ENCODE results near the gene ITPR2. TPM values are rescaled to one million over a fixed set of nuclear protein-coding genes. Genes with fewer than 3 reads are reported as not detected.
"Not testable (repeated sequence)": the region's sequence is repeated elsewhere in the genome, so short reads cannot be mapped to it uniquely, and the experiment has no call there.

Gene ITPR2
- total and polyA plus RNA-seq, 5 experiments from 2014 or later = 4.6 to 45.9 (median 9.6) TPM

DNA sequence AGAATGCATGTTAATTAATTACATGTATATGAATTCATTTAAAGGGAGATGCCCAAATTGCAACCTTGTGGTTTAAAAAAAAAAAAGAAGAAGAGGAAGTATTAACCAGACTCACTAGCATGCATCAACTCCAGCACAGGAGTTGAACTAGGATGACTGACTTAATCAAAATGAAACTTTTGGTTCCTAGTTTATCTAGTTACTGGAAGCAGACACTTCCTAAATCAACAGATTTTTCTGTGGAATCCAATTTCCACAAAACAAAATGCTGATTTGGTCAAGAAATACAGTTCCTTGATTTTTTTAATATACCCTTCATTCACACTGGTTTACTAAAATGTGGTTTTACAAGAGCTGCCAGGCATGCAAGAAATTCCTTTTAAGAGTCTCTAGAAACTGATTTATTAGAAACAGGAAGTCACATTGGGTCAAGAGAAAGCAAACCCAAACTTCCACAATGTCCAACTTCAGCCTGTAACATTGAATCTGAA, 41.6 kb downstream of the ITPR2 start:
- Mint-ChIP-seq H3K27me3 (no peaks in the 10 kb centered on the region), H3K4me1 (peaks cover 0 to 27% (median 11%) of the 10 kb centered on the region in 4 donors), H3K9me3 (peaks cover 0 to 3% (median 0%) of the 10 kb centered on the region in 9 donors), H3K27ac (peak overlapping the region in 3 of 10 donors; percentile 7 to 48 (median 29)), H3K36me3 (peaks cover 11 to 35% (median 12%) of the 10 kb centered on the region in 3 donors), H3K4me3 (no peak overlapping the region)
- ATAC-seq = no peak
- no peak for DNase-seq
- POLR2A ChIA-PET = no interaction called here

DNA sequence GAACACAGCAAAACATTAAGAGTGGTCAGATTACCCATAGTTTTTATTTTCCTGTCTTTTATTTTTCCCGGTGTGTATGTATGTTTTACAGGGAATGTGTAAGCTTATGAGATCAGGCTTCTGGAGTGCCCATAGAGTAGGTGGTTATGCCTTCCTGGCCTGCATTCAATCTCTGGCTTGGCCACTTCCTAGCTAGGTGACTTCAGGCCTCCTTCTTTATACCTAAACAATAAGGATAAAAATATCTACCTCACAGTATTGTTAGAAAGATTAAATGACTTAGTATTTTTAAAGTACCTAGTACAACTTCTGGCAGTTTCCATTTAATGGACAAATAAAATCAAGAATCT, 42.4 kb downstream of the ITPR2 start:
- POLR2A ChIA-PET = no interaction called here
- H3K36me3 Mint-ChIP-seq = peaks cover 11 to 35% (median 12%) of the 10 kb centered on the region in 3 donors
- DNase-seq (no peak), ATAC-seq (no peak)
- peaks cover 0 to 3% (median 0%) of the 10 kb centered on the region in 9 donors for H3K9me3 Mint-ChIP-seq
- peak overlapping the region in 1 of 10 donors; percentile 29 for H3K27ac Mint-ChIP-seq
- H3K4me1 Mint-ChIP-seq = peaks cover 0 to 27% (median 11%) of the 10 kb centered on the region in 4 donors
- no peaks in the 10 kb centered on the region for H3K27me3 Mint-ChIP-seq
- no peak overlapping the region for H3K4me3 Mint-ChIP-seq

DNA sequence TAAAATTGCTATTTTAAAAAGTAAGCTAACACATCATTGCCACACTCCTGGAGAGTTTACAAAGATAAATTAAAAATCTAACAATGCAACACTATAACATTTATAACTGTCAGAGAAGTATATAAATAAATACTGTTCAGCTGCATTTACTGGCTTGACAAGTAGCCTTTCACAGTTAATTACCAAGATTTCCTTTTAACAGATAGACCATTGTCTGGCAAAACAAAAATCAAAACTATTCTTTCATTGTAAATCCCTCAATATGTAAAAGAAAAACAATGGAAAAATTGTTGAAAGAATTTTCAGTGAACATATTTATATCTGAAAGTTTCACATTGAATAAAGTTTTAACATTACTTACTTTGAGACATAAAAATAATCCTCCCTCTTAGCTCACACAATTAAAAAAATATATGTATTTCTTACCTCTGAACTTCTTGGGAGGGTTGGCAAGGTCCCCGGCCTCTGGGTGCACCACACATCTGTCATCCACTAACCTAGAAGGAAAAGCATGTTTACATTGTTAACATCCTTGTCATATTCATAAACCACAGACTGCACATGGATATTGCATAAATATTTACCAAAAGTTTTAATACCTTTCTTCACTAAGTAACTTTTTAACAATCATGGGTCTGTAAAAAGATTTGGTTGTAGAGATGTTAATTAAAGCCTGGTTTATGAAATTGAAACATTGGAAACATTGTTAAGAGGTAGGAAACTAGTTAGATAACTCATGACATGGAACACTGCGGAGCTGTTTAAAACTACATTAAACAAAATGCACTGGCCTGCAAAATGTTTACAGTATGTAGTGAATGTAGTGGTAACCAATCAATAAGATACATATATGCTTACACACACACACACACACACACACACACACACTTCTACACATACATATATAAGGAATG, 43.0 kb downstream of the ITPR2 start:
- peaks cover 11 to 35% (median 12%) of the 10 kb centered on the region in 3 donors for H3K36me3 Mint-ChIP-seq
- H3K27me3 Mint-ChIP-seq = no peaks in the 10 kb centered on the region
- DNase-seq (no peak), ATAC-seq (no peak)
- H3K4me1 Mint-ChIP-seq = peaks cover 0 to 27% (median 11%) of the 10 kb centered on the region in 4 donors
- POLR2A ChIA-PET = no interaction called here
- no peak overlapping the region for H3K27ac Mint-ChIP-seq
- no peak overlapping the region for H3K4me3 Mint-ChIP-seq
- H3K9me3 Mint-ChIP-seq = peaks cover 0 to 3% (median 0%) of the 10 kb centered on the region in 9 donors

DNA sequence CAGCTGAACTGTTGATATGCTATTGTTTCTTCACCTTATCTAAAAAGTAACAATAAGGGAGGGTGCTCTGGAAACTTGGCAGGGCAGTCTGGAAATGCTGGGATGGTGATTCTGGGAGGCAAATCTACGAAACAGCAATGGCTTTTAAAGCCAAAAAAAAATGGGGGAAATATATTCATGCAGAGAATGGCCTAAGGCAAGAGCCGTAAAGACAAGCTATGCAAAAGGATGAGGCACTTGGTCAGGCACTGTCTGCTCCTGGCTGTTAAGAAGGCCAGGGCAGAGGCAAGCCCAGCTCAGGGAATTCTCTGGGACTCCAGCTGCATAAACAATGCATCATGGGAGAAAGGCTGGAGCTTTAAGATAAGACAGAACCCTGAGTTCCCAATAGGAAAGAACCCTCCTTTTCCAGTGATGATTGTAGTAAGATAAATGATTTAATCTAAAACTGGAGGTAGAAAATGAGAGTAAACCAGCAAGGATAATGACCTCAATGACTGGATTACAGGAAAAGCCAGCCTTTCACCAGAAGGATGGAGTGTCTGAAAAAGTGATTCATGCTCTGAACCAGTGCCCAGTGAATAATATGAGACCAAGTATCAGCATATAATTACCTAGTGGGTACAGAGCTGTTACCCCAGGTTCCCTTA, 46.0 kb downstream of the ITPR2 start:
- no peak overlapping the region for H3K4me3 Mint-ChIP-seq
- ATAC-seq (no peak), DNase-seq (no peak)
- POLR2A ChIA-PET = interaction anchor here (0.6 kb wide), 1 partner anchor 94 kb away, joined by 6 read pairs; no protein-coding TSS in a partner anchor
- H3K27ac Mint-ChIP-seq = peak overlapping the region in 1 of 10 donors; percentile 4
- H3K27me3 Mint-ChIP-seq = no peaks in the 10 kb centered on the region
- peaks cover 0 to 7% (median 0%) of the 10 kb centered on the region in 9 donors for H3K9me3 Mint-ChIP-seq
- H3K36me3 Mint-ChIP-seq = peaks cover 20 to 53% (median 25%) of the 10 kb centered on the region in 3 donors
- peaks cover 2 to 18% (median 11%) of the 10 kb centered on the region in 4 donors for H3K4me1 Mint-ChIP-seq

DNA sequence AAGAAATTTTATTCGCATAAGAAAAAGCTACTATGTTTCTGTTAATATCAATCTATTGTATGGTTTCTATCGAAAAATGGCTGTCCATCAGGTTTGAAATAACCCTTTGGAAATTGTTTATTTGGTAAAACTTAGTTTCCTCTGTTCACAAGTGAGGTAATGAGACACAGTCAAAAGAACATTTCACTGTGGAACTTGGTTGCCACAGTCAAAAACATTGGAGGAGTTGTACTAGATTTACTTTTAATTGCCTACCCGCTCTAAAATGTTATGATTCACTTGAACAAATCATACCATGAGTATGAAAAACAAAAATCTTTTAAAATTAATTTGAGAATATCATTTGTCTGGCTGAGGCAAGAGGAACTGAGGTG, 46.5 kb downstream of the ITPR2 start:
- no peaks in the 10 kb centered on the region for H3K27me3 Mint-ChIP-seq
- peak overlapping the region in 1 of 10 donors; percentile 4 for H3K27ac Mint-ChIP-seq
- H3K9me3 Mint-ChIP-seq = peaks cover 0 to 7% (median 0%) of the 10 kb centered on the region in 9 donors
- ATAC-seq (no peak), DNase-seq (no peak)
- H3K36me3 Mint-ChIP-seq = peaks cover 20 to 54% (median 26%) of the 10 kb centered on the region in 3 donors
- peaks cover 2 to 13% (median 9%) of the 10 kb centered on the region in 4 donors for H3K4me1 Mint-ChIP-seq
- POLR2A ChIA-PET = interaction anchor here (0.6 kb wide), 1 partner anchor 94 kb away, joined by 6 read pairs; no protein-coding TSS in a partner anchor
- no peak overlapping the region for H3K4me3 Mint-ChIP-seq

DNA sequence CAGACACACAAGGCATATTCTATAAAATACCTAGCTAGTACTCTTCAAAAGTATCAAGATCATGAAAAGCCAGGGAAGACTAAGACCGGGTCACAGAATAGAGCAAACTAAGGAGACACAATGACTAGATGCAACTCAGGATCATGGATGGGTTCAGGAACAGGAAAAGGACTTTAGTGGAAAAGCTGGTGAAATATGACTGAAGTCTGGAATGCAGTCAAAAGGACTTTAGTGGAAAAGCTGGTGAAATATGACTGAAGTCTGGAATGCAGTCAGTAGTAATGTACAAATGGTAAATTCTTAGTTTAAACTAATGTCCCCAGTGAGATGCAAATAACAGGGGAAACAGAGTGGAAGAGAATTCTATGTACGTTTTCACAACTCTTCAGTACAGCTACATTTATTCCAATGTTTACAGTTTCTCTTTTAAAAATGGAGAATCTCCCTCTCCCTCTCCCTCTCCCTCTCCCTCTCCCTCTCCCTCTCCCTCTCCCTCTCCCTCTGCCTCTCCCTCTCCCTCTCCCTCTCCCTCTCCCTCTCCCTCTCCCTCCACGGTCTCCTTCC, 49.1 kb downstream of the ITPR2 start:
- H3K27ac Mint-ChIP-seq = peak overlapping the region in 1 of 10 donors; percentile 22
- H3K27me3 Mint-ChIP-seq, POLR2A ChIA-PET, H3K4me1 Mint-ChIP-seq, H3K4me3 Mint-ChIP-seq, ATAC-seq, DNase-seq: not testable (repeated sequence)
- peaks cover 18 to 62% (median 47%) of the 10 kb centered on the region in 3 donors for H3K36me3 Mint-ChIP-seq
- H3K9me3 Mint-ChIP-seq = peaks cover 0 to 16% (median 3%) of the 10 kb centered on the region in 9 donors

DNA sequence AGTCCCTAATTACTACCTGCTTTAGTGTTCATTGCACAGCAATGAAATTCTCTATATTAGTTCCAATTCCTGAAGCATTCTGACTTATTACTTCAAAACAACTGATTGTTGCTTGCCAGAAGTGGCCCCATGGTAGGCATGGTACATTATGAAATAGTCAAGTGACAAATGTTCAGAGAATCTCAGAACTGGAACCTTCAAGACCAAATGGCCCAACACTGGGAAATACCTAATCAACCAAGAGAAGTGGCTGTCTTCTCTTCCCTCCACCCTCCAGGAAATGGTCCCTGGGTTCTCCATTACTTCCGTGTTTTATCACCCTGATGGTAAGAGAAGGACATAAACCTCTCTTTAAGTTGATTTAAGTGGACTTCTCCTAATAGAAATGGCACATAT, 49.9 kb downstream of the ITPR2 start:
- Mint-ChIP-seq H3K27ac (no peak overlapping the region), H3K4me1 (peaks cover 0 to 6% (median 2%) of the 10 kb centered on the region in 4 donors), H3K36me3 (peaks cover 16 to 55% (median 44%) of the 10 kb centered on the region in 3 donors), H3K27me3 (no peaks in the 10 kb centered on the region), H3K9me3 (peaks cover 0 to 22% (median 4%) of the 10 kb centered on the region in 9 donors), H3K4me3 (no peak overlapping the region)
- no peak for DNase-seq
- no peak for ATAC-seq
- POLR2A ChIA-PET = no interaction called here

DNA sequence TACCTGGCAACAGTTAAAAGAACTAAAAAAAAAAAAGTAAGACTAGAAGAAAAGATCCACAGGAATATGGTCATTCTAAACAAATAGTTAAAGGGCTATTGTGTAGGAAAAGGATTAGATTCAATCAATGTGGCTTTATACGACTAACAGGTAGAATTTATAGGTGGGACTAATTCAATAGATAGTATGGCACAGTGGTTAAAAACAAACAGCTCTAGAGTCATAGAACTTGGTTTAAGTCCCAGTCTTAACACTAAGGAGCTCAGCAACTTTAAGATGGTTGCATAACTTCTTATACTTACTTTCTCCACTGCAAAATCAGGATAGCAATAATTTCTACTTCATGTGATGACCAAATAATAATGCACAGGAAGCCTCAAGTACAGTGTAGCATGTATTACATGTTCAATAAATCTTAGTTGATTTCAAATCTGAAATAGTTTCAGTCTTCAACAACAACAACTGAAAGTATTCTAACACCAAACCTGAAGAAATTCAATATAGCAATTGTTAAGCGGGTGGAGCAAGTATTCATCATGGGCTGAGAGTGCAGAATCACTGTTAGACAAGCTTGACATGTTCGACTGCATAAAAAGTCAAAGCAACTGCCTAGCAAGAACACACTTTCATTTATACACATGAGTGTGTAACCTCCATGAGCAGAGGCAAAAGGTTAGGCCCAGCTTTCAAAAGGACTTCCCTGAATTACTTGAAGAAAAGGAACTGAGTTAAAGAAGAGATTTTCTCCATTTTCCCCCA, 50.4 kb downstream of the ITPR2 start:
- H3K27ac Mint-ChIP-seq = no peak overlapping the region
- DNase-seq (no peak), ATAC-seq (no peak)
- H3K36me3 Mint-ChIP-seq = peaks cover 16 to 52% (median 49%) of the 10 kb centered on the region in 3 donors
- H3K4me3 Mint-ChIP-seq = no peak overlapping the region
- H3K4me1 Mint-ChIP-seq = peaks cover 0 to 6% (median 2%) of the 10 kb centered on the region in 4 donors
- POLR2A ChIA-PET = no interaction called here
- peaks cover 0 to 27% (median 6%) of the 10 kb centered on the region in 9 donors for H3K9me3 Mint-ChIP-seq
- H3K27me3 Mint-ChIP-seq = no peaks in the 10 kb centered on the region

DNA sequence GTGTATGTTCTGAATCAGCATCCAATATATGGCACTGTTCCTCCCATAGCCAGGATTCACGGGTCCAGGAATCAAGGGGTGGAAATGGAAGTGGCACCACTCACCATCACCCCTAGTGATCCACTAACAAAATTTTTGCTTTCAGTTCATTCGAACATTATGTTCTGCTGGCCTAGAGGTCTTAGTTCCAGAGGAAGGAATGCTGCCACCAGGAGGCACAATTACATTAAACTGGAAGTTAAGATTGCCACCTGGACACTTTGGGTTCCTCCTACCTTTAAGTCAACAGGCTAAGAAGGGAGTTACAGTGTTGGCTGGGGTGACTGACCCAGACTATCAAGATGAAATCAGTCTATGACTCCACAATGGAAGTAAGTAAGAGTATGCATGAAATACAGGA, 52.3 kb downstream of the ITPR2 start:
- not testable (repeated sequence) for H3K27ac Mint-ChIP-seq, H3K4me3 Mint-ChIP-seq, DNase-seq, ATAC-seq, H3K4me1 Mint-ChIP-seq, H3K27me3 Mint-ChIP-seq
- peaks cover 0 to 43% (median 12%) of the 10 kb centered on the region in 9 donors for H3K9me3 Mint-ChIP-seq
- peaks cover 22 to 67% (median 59%) of the 10 kb centered on the region in 3 donors for H3K36me3 Mint-ChIP-seq
- POLR2A ChIA-PET = interaction anchor here (0.6 kb wide), 1 partner anchor 67 kb away, joined by 3 read pairs; no protein-coding TSS in a partner anchor

DNA sequence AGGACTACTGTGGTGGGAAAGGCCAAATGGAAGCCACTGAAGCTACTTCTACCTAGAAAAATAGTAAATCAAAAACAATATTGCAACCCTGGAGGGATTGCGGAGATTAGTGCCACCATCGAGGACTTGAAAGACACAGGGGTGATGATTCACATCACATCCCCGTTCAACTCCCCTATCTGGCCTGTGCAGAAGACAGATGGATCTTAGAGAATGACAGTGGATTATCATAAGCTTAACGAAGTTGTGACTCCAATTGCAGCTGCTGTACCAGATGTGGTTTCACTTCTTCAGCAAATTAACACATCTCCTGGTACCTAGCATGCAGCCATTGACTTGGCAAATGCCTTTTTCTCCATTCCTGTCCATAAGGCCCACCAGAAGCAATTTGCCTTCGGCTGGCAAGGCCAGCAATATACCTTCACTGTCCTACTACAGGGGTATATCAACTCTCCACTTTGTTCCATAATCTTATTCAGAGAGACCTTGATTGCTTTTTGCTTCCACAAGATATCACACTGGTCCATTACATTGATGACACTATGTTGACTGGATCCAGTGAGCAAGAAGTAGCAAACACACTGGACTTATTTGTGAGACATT, 54.7 kb downstream of the ITPR2 start:
- H3K4me3 Mint-ChIP-seq, ATAC-seq, POLR2A ChIA-PET, H3K27me3 Mint-ChIP-seq, DNase-seq, H3K27ac Mint-ChIP-seq, H3K4me1 Mint-ChIP-seq: not testable (repeated sequence)
- Mint-ChIP-seq H3K36me3 (peaks cover 27 to 67% (median 55%) of the 10 kb centered on the region in 3 donors), H3K9me3 (peaks cover 0 to 36% (median 12%) of the 10 kb centered on the region in 9 donors)

DNA sequence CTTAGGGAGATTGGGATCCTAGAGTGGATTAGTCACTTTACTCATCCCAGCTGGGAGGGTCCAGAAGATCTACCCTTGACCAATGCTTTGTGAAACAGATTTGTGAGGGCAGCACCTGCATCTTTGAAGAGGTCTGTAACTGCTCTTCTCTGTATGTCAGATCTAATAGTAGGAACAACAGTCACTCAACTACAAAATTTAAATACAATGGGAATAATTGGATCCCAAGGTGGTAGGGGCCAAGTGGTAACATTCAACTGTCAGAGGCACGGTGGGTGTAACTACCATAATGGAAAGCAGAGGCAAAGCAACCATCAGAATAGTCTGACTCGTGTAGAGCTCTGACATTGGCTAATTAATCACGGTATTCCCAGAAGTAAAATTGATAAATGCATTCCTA, 55.8 kb downstream of the ITPR2 start:
- POLR2A ChIA-PET = no interaction called here
- peaks cover 0 to 9% (median 7%) of the 10 kb centered on the region in 4 donors for H3K4me1 Mint-ChIP-seq
- no peaks in the 10 kb centered on the region for H3K27me3 Mint-ChIP-seq
- H3K36me3 Mint-ChIP-seq = peaks cover 25 to 60% (median 44%) of the 10 kb centered on the region in 3 donors
- ATAC-seq = no peak
- no peak overlapping the region for H3K4me3 Mint-ChIP-seq
- peaks cover 0 to 36% (median 12%) of the 10 kb centered on the region in 9 donors for H3K9me3 Mint-ChIP-seq
- no peak overlapping the region for H3K27ac Mint-ChIP-seq
- no peak for DNase-seq
